Neural progenitor cell (in vitro differentiated cells): ENCODE measurements around the gene GNG5. TPM values are rescaled to one million over a fixed set of nuclear protein-coding genes. Genes with fewer than 3 reads are reported as not detected.

Experiments used
- DNase-seq: peaks from one replicate; pipeline ENCODE4 v3.0.0-alpha.2; 2016; ENCODE audit warnings: low spot score
- H2AFZ ChIP-seq: fragments of 200-600 bp; sonication (generic); replicated peaks from 2 replicates; pipeline ENCODE4 v1.6.1; 2016; ENCODE audit warnings: antibody characterized with exemption
- H3F3A ChIP-seq: fragments of 200-600 bp; sonication (generic); 2 replicates; pipeline ENCODE4 v1.6.1; 2016; ENCODE audit warnings: antibody characterized with exemption, low read depth
- H3K27ac ChIP-seq: fragments of 200-600 bp; sonication (generic); 2 replicates; pipeline ENCODE4 v1.5.1; 2016; ENCODE audit warnings: mild to moderate bottlenecking
- H3K27me3 ChIP-seq: fragments of 200-600 bp; sonication (generic); 2 replicates; pipeline ENCODE4 v1.6.1; 2016; ENCODE audit warnings: mild to moderate bottlenecking, moderate library complexity
- H3K36me3 ChIP-seq: fragments of 200-600 bp; sonication (generic); 2 replicates; pipeline ENCODE4 v1.5.1; 2016
- H3K4me1 ChIP-seq: fragments of 200-600 bp; sonication (generic); 2 replicates; pipeline ENCODE4 v1.6.1; 2016; ENCODE audit warnings: mixed run types
- H3K4me2 ChIP-seq: fragments of 200-600 bp; sonication (generic); 2 replicates; pipeline ENCODE4 v1.6.1; 2016
- H3K4me3 ChIP-seq: fragments of 200-600 bp; sonication (generic); 2 replicates; pipeline ENCODE4 v1.5.1; 2016
- H3K79me2 ChIP-seq: fragments of 200-600 bp; sonication (generic); 2 replicates; pipeline ENCODE4 v1.6.1; 2016; ENCODE audit warnings: low read depth
- H3K9ac ChIP-seq: fragments of 200-600 bp; sonication (generic); 2 replicates; pipeline ENCODE4 v1.6.1; 2016
- H3K9me3 ChIP-seq: fragments of 200-600 bp; sonication (generic); 2 replicates; pipeline ENCODE4 v1.5.1; 2016; ENCODE audit warnings: low read depth
- H4K20me1 ChIP-seq: fragments of 200-600 bp; sonication (generic); 2 replicates; pipeline ENCODE4 v1.6.1; 2016; ENCODE audit warnings: low read depth
- H3K27ac Mint-ChIP-seq: 3 replicates; pipeline ENCODE4 v1.8.0; 2021; ENCODE audit warnings: mixed read lengths
- H3K27me3 Mint-ChIP-seq: 2 replicates; pipeline ENCODE4 v1.8.0; 2022; ENCODE audit warnings: low read depth, mild to moderate bottlenecking, inconsistent platforms, moderate library complexity, mixed read lengths; ENCODE audit not compliant: insufficient read depth
- H3K36me3 Mint-ChIP-seq: 3 replicates; pipeline ENCODE4 v1.8.0; 2021; ENCODE audit warnings: mixed read lengths
- H3K4me1 Mint-ChIP-seq: 3 replicates; pipeline ENCODE4 v1.8.0; 2021; ENCODE audit warnings: mixed read lengths
- H3K4me3 Mint-ChIP-seq: 3 replicates; pipeline ENCODE4 v1.8.0; 2021; ENCODE audit warnings: mild to moderate bottlenecking, moderate library complexity, mixed read lengths
- H3K9me3 Mint-ChIP-seq: 3 replicates; pipeline ENCODE4 v1.8.0; 2020; ENCODE audit warnings: mixed read lengths
- EZH2 ChIP-seq: fragments of 200-600 bp; sonication (generic); IDR thresholded peaks from 2 replicates; pipeline ENCODE4 v1.6.1; 2017; ENCODE audit warnings: antibody characterized with exemption, mild to moderate bottlenecking, moderate library complexity
- EZH2phosphoT487 ChIP-seq: fragments of 200-600 bp; sonication (generic); IDR thresholded peaks from 2 replicates; pipeline ENCODE4 v1.6.1; 2017; ENCODE audit warnings: antibody characterized with exemption
- total RNA-seq: library from RNA; depleted of rRNA; stranded (reverse); fragments of >200 nt; gene quantifications from 2 replicates; pipeline ENCODE4 v1.2.3, GENCODE V29; 2015; ENCODE audit warnings: low replicate concordance
- TF ChIP-seq, protein P1 (sequence below): fragments of 200-600 bp; sonication (generic); IDR thresholded peaks from 2 replicates; pipeline ENCODE4 v1.5.1; 2017; ENCODE audit warnings: antibody characterized with exemption, mild to moderate bottlenecking

The GNG5 gene
- total RNA-seq, 1 donor from 2014 or later: 95.0 TPM

DNA sequence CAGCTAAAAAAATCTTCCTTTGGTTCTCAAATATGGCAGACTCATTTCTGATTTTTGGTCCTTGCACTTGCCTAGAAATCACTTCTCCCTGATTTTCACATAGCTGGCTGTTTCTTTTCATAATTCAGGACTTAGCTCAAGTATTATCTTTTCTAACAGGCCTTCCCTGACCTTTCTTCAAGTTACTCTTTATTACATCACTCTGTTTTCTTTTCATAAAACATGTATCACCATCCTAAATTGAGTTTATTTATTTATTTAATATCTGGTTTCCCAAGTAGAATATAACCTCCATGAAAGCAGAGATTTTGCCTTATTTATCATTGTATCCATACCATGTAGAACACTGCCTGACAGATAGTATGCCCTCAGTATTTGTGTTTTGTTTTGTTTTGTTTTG, 18.2 kb upstream of the GNG5 start:
- H3K9ac ChIP-seq: no peak overlapping the region
- no peaks in the 10 kb centered on the region for H3K9me3 ChIP-seq
- no peak overlapping the region for H3K4me2 ChIP-seq
- H3K4me3 ChIP-seq: no peak overlapping the region
- DNase-seq: no peak
- H3K4me1 ChIP-seq: no peaks in the 10 kb centered on the region
- no peaks in the 10 kb centered on the region for H3F3A ChIP-seq
- no peak overlapping the region for H3K27ac ChIP-seq
- H2AFZ ChIP-seq: no peak overlapping the region
- H3K27me3 Mint-ChIP-seq: no peaks in the 10 kb centered on the region
- H3K9me3 Mint-ChIP-seq: no peaks in the 10 kb centered on the region
- no peaks in the 10 kb centered on the region for H3K36me3 ChIP-seq
- no peaks in the 10 kb centered on the region for H3K27me3 ChIP-seq
- no peak overlapping the region for H3K4me3 Mint-ChIP-seq
- H3K27ac Mint-ChIP-seq: no peak overlapping the region
- no peaks in the 10 kb centered on the region for H3K79me2 ChIP-seq
- TF ChIP-seq, protein P1, sequence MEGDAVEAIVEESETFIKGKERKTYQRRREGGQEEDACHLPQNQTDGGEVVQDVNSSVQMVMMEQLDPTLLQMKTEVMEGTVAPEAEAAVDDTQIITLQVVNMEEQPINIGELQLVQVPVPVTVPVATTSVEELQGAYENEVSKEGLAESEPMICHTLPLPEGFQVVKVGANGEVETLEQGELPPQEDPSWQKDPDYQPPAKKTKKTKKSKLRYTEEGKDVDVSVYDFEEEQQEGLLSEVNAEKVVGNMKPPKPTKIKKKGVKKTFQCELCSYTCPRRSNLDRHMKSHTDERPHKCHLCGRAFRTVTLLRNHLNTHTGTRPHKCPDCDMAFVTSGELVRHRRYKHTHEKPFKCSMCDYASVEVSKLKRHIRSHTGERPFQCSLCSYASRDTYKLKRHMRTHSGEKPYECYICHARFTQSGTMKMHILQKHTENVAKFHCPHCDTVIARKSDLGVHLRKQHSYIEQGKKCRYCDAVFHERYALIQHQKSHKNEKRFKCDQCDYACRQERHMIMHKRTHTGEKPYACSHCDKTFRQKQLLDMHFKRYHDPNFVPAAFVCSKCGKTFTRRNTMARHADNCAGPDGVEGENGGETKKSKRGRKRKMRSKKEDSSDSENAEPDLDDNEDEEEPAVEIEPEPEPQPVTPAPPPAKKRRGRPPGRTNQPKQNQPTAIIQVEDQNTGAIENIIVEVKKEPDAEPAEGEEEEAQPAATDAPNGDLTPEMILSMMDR: no peak
- no peak for TF ChIP-seq EZH2
- no peak for TF ChIP-seq EZH2phosphoT487
- no peaks in the 10 kb centered on the region for H3K36me3 Mint-ChIP-seq
- H4K20me1 ChIP-seq: no peaks in the 10 kb centered on the region
- no peaks in the 10 kb centered on the region for H3K4me1 Mint-ChIP-seq

- Histone ChIP-seq H3F3A (peaks cover 16% of the 10 kb centered on the region), H3K27ac (no peak overlapping the region), H3K36me3 (peaks cover 4% of the 10 kb centered on the region), H3K4me2 (no peak overlapping the region), H3K27me3 (no peaks in the 10 kb centered on the region), H3K79me2 (peaks cover 13% of the 10 kb centered on the region), H3K9ac (no peak overlapping the region), H3K4me3 (no peak overlapping the region), H3K4me1 (peaks cover 8% of the 10 kb centered on the region), H2AFZ (no peak overlapping the region), H3K9me3 (peaks cover 9% of the 10 kb centered on the region), H4K20me1 (no peaks in the 10 kb centered on the region)
- H3K4me1 Mint-ChIP-seq: peaks cover 2% of the 10 kb centered on the region
- TF ChIP-seq EZH2 (no peak), EZH2phosphoT487 (no peak)
- TF ChIP-seq, protein P1: no peak
- H3K4me3 Mint-ChIP-seq: no peak overlapping the region
- H3K9me3 Mint-ChIP-seq: peaks cover 30% of the 10 kb centered on the region
- DNase-seq: no peak
- H3K36me3 Mint-ChIP-seq: peaks cover 19% of the 10 kb centered on the region
- H3K27me3 Mint-ChIP-seq: peaks cover 3% of the 10 kb centered on the region
- no peak overlapping the region for H3K27ac Mint-ChIP-seq
Measured at GRCh38 chr1:84510668-84511067, 4.3 kb upstream of the GNG5 start.

DNA sequence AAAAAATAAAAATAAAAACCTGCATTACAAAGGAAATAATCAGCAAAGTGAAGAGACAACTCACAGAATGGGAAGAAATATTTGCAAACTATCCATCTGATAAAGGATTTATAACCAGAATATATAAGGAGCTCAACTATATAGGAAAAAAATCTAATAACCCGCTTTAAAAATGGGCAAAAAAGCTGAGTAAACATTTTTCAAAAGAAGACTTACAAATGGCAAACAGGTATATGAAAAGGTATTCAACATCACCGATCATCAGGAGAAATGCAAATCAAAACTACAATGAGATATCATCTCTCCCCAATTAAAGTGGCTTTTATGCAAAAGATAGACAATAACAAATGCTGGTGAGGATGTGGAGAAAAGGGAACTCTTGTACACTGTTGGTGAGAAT, 3.8 kb upstream of the GNG5 start:
- no peak overlapping the region for H3K27ac Mint-ChIP-seq
- Histone ChIP-seq H3K9ac (no peak overlapping the region), H2AFZ (no peak overlapping the region), H3K27me3 (no peaks in the 10 kb centered on the region), H3K4me1 (peaks cover 8% of the 10 kb centered on the region), H3K9me3 (peaks cover 9% of the 10 kb centered on the region), H4K20me1 (peaks cover 5% of the 10 kb centered on the region), H3F3A (peaks cover 16% of the 10 kb centered on the region), H3K27ac (no peak overlapping the region), H3K4me3 (no peak overlapping the region), H3K4me2 (no peak overlapping the region), H3K36me3 (peaks cover 4% of the 10 kb centered on the region), H3K79me2 (peaks cover 18% of the 10 kb centered on the region)
- no peak for TF ChIP-seq EZH2
- no peak for TF ChIP-seq EZH2phosphoT487
- TF ChIP-seq, protein P1: no peak
- peaks cover 30% of the 10 kb centered on the region for H3K9me3 Mint-ChIP-seq
- no peak for DNase-seq
- no peak overlapping the region for H3K4me3 Mint-ChIP-seq
- H3K27me3 Mint-ChIP-seq: peaks cover 6% of the 10 kb centered on the region
- H3K36me3 Mint-ChIP-seq: peaks cover 19% of the 10 kb centered on the region
- H3K4me1 Mint-ChIP-seq: peaks cover 2% of the 10 kb centered on the region

GRCh38 chr1:84509029-84509428, 2.6 kb upstream of the GNG5 start:
- TF ChIP-seq EZH2phosphoT487: no peak
- TF ChIP-seq EZH2: no peak
- TF ChIP-seq, protein P1: no peak
- H3K27ac ChIP-seq: no peak overlapping the region
- peaks cover 16% of the 10 kb centered on the region for H4K20me1 ChIP-seq
- H3K36me3 ChIP-seq: peaks cover 4% of the 10 kb centered on the region
- H3K27me3 Mint-ChIP-seq: peaks cover 6% of the 10 kb centered on the region
- peaks cover 9% of the 10 kb centered on the region for H3K9me3 ChIP-seq
- no peak overlapping the region for H3K4me2 ChIP-seq
- no peak for DNase-seq
- H3K27me3 ChIP-seq: no peaks in the 10 kb centered on the region
- H2AFZ ChIP-seq: no peak overlapping the region
- no peak overlapping the region for H3K4me3 Mint-ChIP-seq
- H3K4me3 ChIP-seq: no peak overlapping the region
- H3K4me1 Mint-ChIP-seq: peaks cover 10% of the 10 kb centered on the region
- peaks cover 16% of the 10 kb centered on the region for H3F3A ChIP-seq
- no peak overlapping the region for H3K27ac Mint-ChIP-seq
- peaks cover 19% of the 10 kb centered on the region for H3K4me1 ChIP-seq
- H3K79me2 ChIP-seq: peaks cover 29% of the 10 kb centered on the region
- H3K36me3 Mint-ChIP-seq: peaks cover 19% of the 10 kb centered on the region
- peaks cover 30% of the 10 kb centered on the region for H3K9me3 Mint-ChIP-seq
- H3K9ac ChIP-seq: no peak overlapping the region
